Panc1 (cell line): Measurements from ENCODE around the gene ZNF592. TPM values are rescaled to one million over a fixed set of nuclear protein-coding genes. Genes with fewer than 3 reads are reported as not detected.

Experiments
- ATAC-seq: fragments of 200-7000 bp; cut with Tn5 transposase; 2 replicates; pipeline ENCODE4 v1.9.1; 2020; ENCODE audit warnings: mild to moderate bottlenecking, moderate library complexity
- BruUV-seq: library from RNA; stranded (reverse); fragments of 400-500 nt; replicated peaks from 2 replicates; lab custom pipeline; 2021; lab: Mats Ljungman, UMichigan
- CTCF ChIA-PET: fragments of 300-600 bp; sonication (Branson Sonifier 250); formaldehyde crosslinking; loops from one replicate; lab custom pipeline; 2022; ENCODE audit warnings: antibody characterized with exemption; lab: Charles Lee
- POLR2A ChIA-PET: fragments of 300-600 bp; sonication (Branson Sonifier 250); formaldehyde crosslinking; loops from one replicate; lab custom pipeline; 2022; ENCODE audit warnings: antibody characterized with exemption; lab: Charles Lee
- DNase-seq: peaks from one replicate; pipeline ENCODE4 v3.0.0-alpha.2; 2010; ENCODE audit warnings: low read depth, low spot score
- H3K27ac ChIP-seq: 2 replicates; pipeline ENCODE4 v1.5.1; 2011; ENCODE audit warnings: mild to moderate bottlenecking, low read length, inconsistent platforms
- H3K27me3 ChIP-seq: fragments of 200-500 bp; sonication (Bioruptor generic); 2 replicates; pipeline ENCODE4 v1.6.0; 2014; ENCODE audit warnings: low read length, inconsistent platforms; ENCODE audit not compliant: control insufficient read depth, insufficient read depth
- H3K36me3 ChIP-seq: fragments of 200-500 bp; sonication (Bioruptor generic); 2 replicates; pipeline ENCODE4 v1.5.1; 2014; ENCODE audit warnings: inconsistent platforms, mild to moderate bottlenecking, low read length, moderate library complexity; ENCODE audit not compliant: control insufficient read depth, insufficient read depth
- H3K4me1 ChIP-seq: 2 replicates; pipeline ENCODE4 v1.5.1; 2011; ENCODE audit warnings: inconsistent platforms, mild to moderate bottlenecking, low read length, moderate library complexity; ENCODE audit not compliant: control insufficient read depth, insufficient read depth
- H3K4me3 ChIP-seq, 2 experiments: 2 replicates each; pipeline ENCODE4 v1.5.1; 2011 to 2012; ENCODE audit warnings: low read depth in 2 of 2, low read length in 2 of 2, mild to moderate bottlenecking in 2 of 2, inconsistent platforms in 1 of 2, moderate library complexity in 1 of 2
- H3K9me3 ChIP-seq: fragments of 200-500 bp; sonication (Bioruptor generic); 2 replicates; pipeline ENCODE4 v1.5.1; 2014; ENCODE audit warnings: low read depth, mild to moderate bottlenecking, inconsistent platforms, low read length, moderate library complexity; ENCODE audit not compliant: control insufficient read depth, insufficient read depth
- POLR2AphosphoS5 ChIP-seq: IDR thresholded peaks from 2 replicates; pipeline ENCODE4 v1.6.1; 2012; ENCODE audit warnings: mild to moderate bottlenecking, low read depth, low read length, moderate library complexity
- SIN3A ChIP-seq: IDR thresholded peaks from 2 replicates; pipeline ENCODE4 v1.6.1; 2012; ENCODE audit warnings: low read depth, mild to moderate bottlenecking, low read length, moderate library complexity, borderline replicate concordance; ENCODE audit not compliant: insufficient read depth
- TCF7L2 ChIP-seq: IDR thresholded peaks from 2 replicates; pipeline ENCODE4 v1.6.1; 2011; ENCODE audit warnings: mild to moderate bottlenecking, low read depth, low read length, inconsistent platforms
- in situ Hi-C: cut with HindIII; loops from 2 replicates; pipeline ENCODE4 v1.10.0; 2016; ENCODE audit warnings: low sequenced_read_pairs, low pct_unique_long_range_greater_than_20kb
- intact Hi-C: fragments of 100-400 bp; cut with micrococcal nuclease; formaldehyde crosslinking; loops from one replicate; pipeline ENCODE4 v1.10.0; 2022; ENCODE audit not compliant: unreplicated experiment
- total RNA-seq: library from RNA; stranded (reverse); gene quantifications from one replicate; pipeline ENCODE4 v1.2.1, GENCODE V29; 2021; ENCODE audit not compliant: unreplicated experiment
- TF ChIP-seq, protein P1 (sequence below): fragments of 450-650 bp; IDR thresholded peaks from 2 replicates; pipeline ENCODE4 v1.5.1; 2017; ENCODE audit warnings: mild to moderate bottlenecking
- TF ChIP-seq, protein P2 (sequence below), 2 experiments: IDR thresholded peaks; 2 replicates each; pipeline ENCODE4 v1.6.1; 2011 to 2012; ENCODE audit warnings: low read depth in 2 of 2, control low read depth in 1 of 2, low read length in 1 of 2, mild to moderate bottlenecking in 1 of 2, moderate library complexity in 1 of 2; ENCODE audit not compliant: insufficient read depth in 1 of 2

The ZNF592 gene
- total RNA-seq, 1 experiment from 2014 or later: 34.2 TPM

DNA sequence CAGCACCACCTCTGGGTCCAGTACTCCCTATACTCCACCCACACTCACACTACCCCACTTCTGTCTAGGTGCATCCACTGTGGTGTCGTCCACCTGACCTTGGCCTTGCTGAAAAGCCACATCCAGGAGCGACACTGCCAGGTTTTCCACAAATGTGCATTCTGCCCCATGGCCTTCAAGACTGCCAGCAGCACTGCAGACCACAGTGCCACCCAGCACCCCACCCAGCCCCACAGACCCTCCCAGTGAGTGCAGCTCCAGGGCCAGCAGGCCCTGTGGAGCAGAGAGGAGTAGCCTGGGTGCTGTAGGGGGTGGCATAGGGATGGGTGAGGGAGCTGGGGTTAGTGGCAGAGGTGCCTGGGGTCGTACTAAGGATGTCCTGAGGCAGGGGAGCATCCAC lies 49.4 kb downstream of the ZNF592 start:
- ChIA-PET POLR2A (no interaction called here), CTCF (no interaction called here)
- ATAC-seq (no peak), DNase-seq (no peak)
- intact Hi-C loops: no loop called here
- Histone ChIP-seq H3K9me3 (no peaks in the 10 kb centered on the region), H3K27me3 (no peaks in the 10 kb centered on the region), H3K4me1 (no peaks in the 10 kb centered on the region), H3K36me3 (peaks cover 11% of the 10 kb centered on the region; the same call in 1 of the 2 replicates), H3K4me3 (no peak overlapping the region), H3K27ac (no peak overlapping the region)
- no peak for TF ChIP-seq POLR2AphosphoS5
- TF ChIP-seq, protein P1, sequence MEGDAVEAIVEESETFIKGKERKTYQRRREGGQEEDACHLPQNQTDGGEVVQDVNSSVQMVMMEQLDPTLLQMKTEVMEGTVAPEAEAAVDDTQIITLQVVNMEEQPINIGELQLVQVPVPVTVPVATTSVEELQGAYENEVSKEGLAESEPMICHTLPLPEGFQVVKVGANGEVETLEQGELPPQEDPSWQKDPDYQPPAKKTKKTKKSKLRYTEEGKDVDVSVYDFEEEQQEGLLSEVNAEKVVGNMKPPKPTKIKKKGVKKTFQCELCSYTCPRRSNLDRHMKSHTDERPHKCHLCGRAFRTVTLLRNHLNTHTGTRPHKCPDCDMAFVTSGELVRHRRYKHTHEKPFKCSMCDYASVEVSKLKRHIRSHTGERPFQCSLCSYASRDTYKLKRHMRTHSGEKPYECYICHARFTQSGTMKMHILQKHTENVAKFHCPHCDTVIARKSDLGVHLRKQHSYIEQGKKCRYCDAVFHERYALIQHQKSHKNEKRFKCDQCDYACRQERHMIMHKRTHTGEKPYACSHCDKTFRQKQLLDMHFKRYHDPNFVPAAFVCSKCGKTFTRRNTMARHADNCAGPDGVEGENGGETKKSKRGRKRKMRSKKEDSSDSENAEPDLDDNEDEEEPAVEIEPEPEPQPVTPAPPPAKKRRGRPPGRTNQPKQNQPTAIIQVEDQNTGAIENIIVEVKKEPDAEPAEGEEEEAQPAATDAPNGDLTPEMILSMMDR: no peak
- TF ChIP-seq, protein P2, sequence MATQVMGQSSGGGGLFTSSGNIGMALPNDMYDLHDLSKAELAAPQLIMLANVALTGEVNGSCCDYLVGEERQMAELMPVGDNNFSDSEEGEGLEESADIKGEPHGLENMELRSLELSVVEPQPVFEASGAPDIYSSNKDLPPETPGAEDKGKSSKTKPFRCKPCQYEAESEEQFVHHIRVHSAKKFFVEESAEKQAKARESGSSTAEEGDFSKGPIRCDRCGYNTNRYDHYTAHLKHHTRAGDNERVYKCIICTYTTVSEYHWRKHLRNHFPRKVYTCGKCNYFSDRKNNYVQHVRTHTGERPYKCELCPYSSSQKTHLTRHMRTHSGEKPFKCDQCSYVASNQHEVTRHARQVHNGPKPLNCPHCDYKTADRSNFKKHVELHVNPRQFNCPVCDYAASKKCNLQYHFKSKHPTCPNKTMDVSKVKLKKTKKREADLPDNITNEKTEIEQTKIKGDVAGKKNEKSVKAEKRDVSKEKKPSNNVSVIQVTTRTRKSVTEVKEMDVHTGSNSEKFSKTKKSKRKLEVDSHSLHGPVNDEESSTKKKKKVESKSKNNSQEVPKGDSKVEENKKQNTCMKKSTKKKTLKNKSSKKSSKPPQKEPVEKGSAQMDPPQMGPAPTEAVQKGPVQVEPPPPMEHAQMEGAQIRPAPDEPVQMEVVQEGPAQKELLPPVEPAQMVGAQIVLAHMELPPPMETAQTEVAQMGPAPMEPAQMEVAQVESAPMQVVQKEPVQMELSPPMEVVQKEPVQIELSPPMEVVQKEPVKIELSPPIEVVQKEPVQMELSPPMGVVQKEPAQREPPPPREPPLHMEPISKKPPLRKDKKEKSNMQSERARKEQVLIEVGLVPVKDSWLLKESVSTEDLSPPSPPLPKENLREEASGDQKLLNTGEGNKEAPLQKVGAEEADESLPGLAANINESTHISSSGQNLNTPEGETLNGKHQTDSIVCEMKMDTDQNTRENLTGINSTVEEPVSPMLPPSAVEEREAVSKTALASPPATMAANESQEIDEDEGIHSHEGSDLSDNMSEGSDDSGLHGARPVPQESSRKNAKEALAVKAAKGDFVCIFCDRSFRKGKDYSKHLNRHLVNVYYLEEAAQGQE (IDR thresholded peaks at IDR 0.05; ENCODE audit: insufficient read depth in 1 of 2, low read depth in 2 of 2, low read length in 1 of 2): no peak
- no peak for TF ChIP-seq SIN3A
- TF ChIP-seq TCF7L2: no peak
- in situ Hi-C loops: no loop called here
- BruUV-seq: no TSS peak

DNA sequence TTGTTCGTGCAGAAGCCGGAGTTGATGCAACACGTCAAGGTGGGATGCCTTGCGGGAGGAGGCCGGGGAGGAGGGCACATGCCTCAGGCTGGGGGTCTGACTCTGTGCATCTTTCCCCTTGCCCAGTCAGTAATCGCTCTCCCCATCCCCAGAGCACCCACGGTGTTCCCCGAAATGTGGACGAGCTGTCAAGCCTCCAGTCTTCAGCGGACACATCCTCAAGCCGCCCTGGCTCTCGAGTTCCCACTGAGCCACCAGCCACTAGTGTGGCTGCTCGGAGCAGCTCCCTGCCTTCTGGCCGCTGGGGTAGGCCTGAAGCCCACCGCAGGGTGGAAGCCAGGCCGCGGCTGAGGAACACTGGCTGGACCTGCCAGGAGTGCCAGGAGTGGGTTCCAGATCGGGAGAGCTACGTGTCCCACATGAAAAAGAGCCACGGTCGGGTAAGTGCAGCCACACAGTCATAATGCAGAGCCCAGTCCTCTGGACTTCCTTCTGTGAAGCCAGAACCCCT lies 50.1 kb downstream of the ZNF592 start:
- POLR2A ChIA-PET: no interaction called here
- no peak for DNase-seq
- peaks cover 11% of the 10 kb centered on the region; the same call in 1 of the 2 replicates for H3K36me3 ChIP-seq
- H3K27ac ChIP-seq: no peak overlapping the region
- TF ChIP-seq, protein P2 (IDR thresholded peaks at IDR 0.05; ENCODE audit: insufficient read depth in 1 of 2, low read depth in 2 of 2, low read length in 1 of 2): no peak
- TF ChIP-seq TCF7L2 (no peak), SIN3A (no peak), POLR2AphosphoS5 (no peak)
- TF ChIP-seq, protein P1: no peak
- no peak for ATAC-seq
- no peak overlapping the region for H3K4me3 ChIP-seq
- H3K4me1 ChIP-seq: no peaks in the 10 kb centered on the region
- no peaks in the 10 kb centered on the region for H3K9me3 ChIP-seq
- in situ Hi-C loops (no loop called here), intact Hi-C loops (no loop called here)
- H3K27me3 ChIP-seq: no peaks in the 10 kb centered on the region
- CTCF ChIA-PET: no interaction called here
- BruUV-seq: no TSS peak
